ENCODE data around the gene PFKP. TPM values are rescaled to one million over a fixed set of nuclear protein-coding genes. Genes with fewer than 3 reads are reported as not detected.

Gene PFKP
- total and polyA plus RNA-seq, 5 donors from 2014 or later, result 43.1 to 103 (median 52.3) TPM

- Histone ChIP-seq H3K27me3 (ENCODE audit: control insufficient read depth, insufficient read depth, low read length) (no peaks in the 10 kb centered on the region), H3K9me3 (ENCODE audit: control insufficient read depth in 2 of 2, low read length in 2 of 2) (no peaks in the 10 kb centered on the region), H3K27ac (ENCODE audit: insufficient read depth, low read length, poor library complexity, severe bottlenecking) (no peak overlapping the region), H3K36me3 (ENCODE audit: control insufficient read depth, insufficient read depth, low read length) (peaks cover 95% of the 10 kb centered on the region), H3K4me3 (ENCODE audit: low read depth, low read length) (no peak overlapping the region), H3K4me1 (ENCODE audit: control insufficient read depth, insufficient read depth, low read length, poor library complexity, severe bottlenecking) (no peaks in the 10 kb centered on the region)
- ATAC-seq (ENCODE audit: low read depth in 2 of 2), result no peak
- DNase-seq, result no peak
- no peaks in the 10 kb centered on the region for H3K27me3 Mint-ChIP-seq
- no peaks in the 10 kb centered on the region for H3K4me1 Mint-ChIP-seq
- peaks cover 66% of the 10 kb centered on the region for H3K36me3 Mint-ChIP-seq
- H3K4me3 Mint-ChIP-seq, result no peak overlapping the region
- no peaks in the 10 kb centered on the region for H3K9me3 Mint-ChIP-seq
- H3K27ac Mint-ChIP-seq, result peak overlapping the region in 1 of 3 donors; percentile 42
These were observed 69.6 kb downstream of the PFKP start for GRCh38 chr10:3136763-3137611.

GRCh38 chr10:3137958-3138726 is 70.8 kb downstream of the PFKP start:
- H3K36me3 Mint-ChIP-seq, result peaks cover 67% of the 10 kb centered on the region

GRCh38 chr10:3139216-3139910 is 72.0 kb downstream of the PFKP start:
- H3K36me3 Mint-ChIP-seq, result peaks cover 70% of the 10 kb centered on the region

More at GRCh38 chr10:3137958-3138726, 70.8 kb downstream of the PFKP start:
- peaks cover 0 to 2% (median 0%) of the 10 kb centered on the region in 7 donors for H3K9me3 Mint-ChIP-seq
- DNase-seq (no peak), ATAC-seq (ENCODE audit: low read depth in 2 of 2) (no peak)
- Histone ChIP-seq H3K9me3 (ENCODE audit: control insufficient read depth in 2 of 2, low read length in 2 of 2) (no peaks in the 10 kb centered on the region), H3K27me3 (ENCODE audit: control insufficient read depth, insufficient read depth, low read length) (no peaks in the 10 kb centered on the region), H3K4me3 (ENCODE audit: low read depth, low read length) (no peak overlapping the region), H3K36me3 (ENCODE audit: control insufficient read depth, insufficient read depth, low read length) (peaks cover 95% of the 10 kb centered on the region), H3K27ac (ENCODE audit: insufficient read depth, low read length, poor library complexity, severe bottlenecking) (no peak overlapping the region), H3K4me1 (ENCODE audit: control insufficient read depth, insufficient read depth, low read length, poor library complexity, severe bottlenecking) (no peaks in the 10 kb centered on the region)
- peak overlapping the region in 1 of 3 donors; percentile 26 for H3K27ac Mint-ChIP-seq
- peaks cover 0 to 2% (median 0%) of the 10 kb centered on the region in 4 donors for H3K4me1 Mint-ChIP-seq
- H3K4me3 Mint-ChIP-seq, result no peak overlapping the region
- no peaks in the 10 kb centered on the region for H3K27me3 Mint-ChIP-seq

GRCh38 chr10:3140280-3140679 is 72.9 kb downstream of the PFKP start:
- Histone ChIP-seq H3K27me3 (ENCODE audit: control insufficient read depth, insufficient read depth, low read length) (no peaks in the 10 kb centered on the region), H3K4me1 (ENCODE audit: control insufficient read depth, insufficient read depth, low read length, poor library complexity, severe bottlenecking) (no peaks in the 10 kb centered on the region), H3K36me3 (ENCODE audit: control insufficient read depth, insufficient read depth, low read length) (peaks cover 99% of the 10 kb centered on the region), H3K27ac (ENCODE audit: insufficient read depth, low read length, poor library complexity, severe bottlenecking) (no peak overlapping the region), H3K9me3 (ENCODE audit: control insufficient read depth in 2 of 2, low read length in 2 of 2) (no peaks in the 10 kb centered on the region), H3K4me3 (ENCODE audit: low read depth, low read length) (no peak overlapping the region)
- DNase-seq (no peak), ATAC-seq (ENCODE audit: low read depth in 2 of 2) (no peak)
- H3K4me3 Mint-ChIP-seq, result no peak overlapping the region
- no peaks in the 10 kb centered on the region for H3K27me3 Mint-ChIP-seq
- H3K4me1 Mint-ChIP-seq, result peaks cover 0 to 2% (median 0%) of the 10 kb centered on the region in 4 donors
- peak overlapping the region in 1 of 3 donors; percentile 46 for H3K27ac Mint-ChIP-seq
- H3K9me3 Mint-ChIP-seq, result peaks cover 0 to 2% (median 0%) of the 10 kb centered on the region in 7 donors
- H3K36me3 Mint-ChIP-seq, result peaks cover 62% of the 10 kb centered on the region

More at GRCh38 chr10:3139216-3139910, 72.0 kb downstream of the PFKP start:
- Histone ChIP-seq H3K36me3 (ENCODE audit: control insufficient read depth, insufficient read depth, low read length) (peaks cover 97% of the 10 kb centered on the region), H3K27ac (ENCODE audit: insufficient read depth, low read length, poor library complexity, severe bottlenecking) (no peak overlapping the region), H3K4me3 (ENCODE audit: low read depth, low read length) (no peak overlapping the region), H3K4me1 (ENCODE audit: control insufficient read depth, insufficient read depth, low read length, poor library complexity, severe bottlenecking) (no peaks in the 10 kb centered on the region), H3K27me3 (ENCODE audit: control insufficient read depth, insufficient read depth, low read length) (no peaks in the 10 kb centered on the region), H3K9me3 (ENCODE audit: control insufficient read depth in 2 of 2, low read length in 2 of 2) (no peaks in the 10 kb centered on the region)
- ATAC-seq (ENCODE audit: low read depth in 2 of 2), result no peak
- Mint-ChIP-seq H3K4me3 (no peak overlapping the region), H3K9me3 (peaks cover 0 to 2% (median 0%) of the 10 kb centered on the region in 7 donors), H3K4me1 (peaks cover 0 to 2% (median 0%) of the 10 kb centered on the region in 4 donors), H3K27me3 (no peaks in the 10 kb centered on the region), H3K27ac (peak overlapping the region in 1 of 3 donors; percentile 60)
- DNase-seq, result no peak

- H3K9me3 ChIP-seq (ENCODE audit: control insufficient read depth in 2 of 2, low read length in 2 of 2), result no peaks in the 10 kb centered on the region
- no peaks in the 10 kb centered on the region for H3K27me3 Mint-ChIP-seq
- peaks cover 66% of the 10 kb centered on the region for H3K36me3 Mint-ChIP-seq
These were observed 74.1 kb downstream of the PFKP start for GRCh38 chr10:3141351-3142005.

GRCh38 chr10:3142146-3142875 is 75.0 kb downstream of the PFKP start:
- no peak for ATAC-seq (ENCODE audit: low read depth in 2 of 2)
- peaks cover 98% of the 10 kb centered on the region for H3K36me3 ChIP-seq (ENCODE audit: control insufficient read depth, insufficient read depth, low read length)
- no peaks in the 10 kb centered on the region for H3K27me3 ChIP-seq (ENCODE audit: control insufficient read depth, insufficient read depth, low read length)
- peaks cover 61% of the 10 kb centered on the region for H3K36me3 Mint-ChIP-seq
- H3K4me3 Mint-ChIP-seq, result no peak overlapping the region
- no peaks in the 10 kb centered on the region for H3K4me1 ChIP-seq (ENCODE audit: control insufficient read depth, insufficient read depth, low read length, poor library complexity, severe bottlenecking)
- no peak overlapping the region for H3K4me3 ChIP-seq (ENCODE audit: low read depth, low read length)
- peaks cover 0 to 2% (median 0%) of the 10 kb centered on the region in 4 donors for H3K4me1 Mint-ChIP-seq
- no peaks in the 10 kb centered on the region for H3K27me3 Mint-ChIP-seq
- H3K27ac Mint-ChIP-seq, result peak overlapping the region in 1 of 3 donors; percentile 80
- peaks cover 0 to 2% (median 0%) of the 10 kb centered on the region in 7 donors for H3K9me3 Mint-ChIP-seq
- no peak overlapping the region for H3K27ac ChIP-seq (ENCODE audit: insufficient read depth, low read length, poor library complexity, severe bottlenecking)
- no peaks in the 10 kb centered on the region for H3K9me3 ChIP-seq (ENCODE audit: control insufficient read depth in 2 of 2, low read length in 2 of 2)
- DNase-seq, result no peak

More at GRCh38 chr10:3141351-3142005, 74.1 kb downstream of the PFKP start:
- Mint-ChIP-seq H3K9me3 (peaks cover 0 to 2% (median 0%) of the 10 kb centered on the region in 7 donors), H3K27ac (peak overlapping the region in 1 of 3 donors; percentile 62), H3K4me1 (peaks cover 0 to 2% (median 0%) of the 10 kb centered on the region in 4 donors), H3K4me3 (no peak overlapping the region)
- no peaks in the 10 kb centered on the region for H3K4me1 ChIP-seq (ENCODE audit: control insufficient read depth, insufficient read depth, low read length, poor library complexity, severe bottlenecking)
- no peak overlapping the region for H3K27ac ChIP-seq (ENCODE audit: insufficient read depth, low read length, poor library complexity, severe bottlenecking)
- DNase-seq (no peak), ATAC-seq (ENCODE audit: low read depth in 2 of 2) (no peak)
- H3K27me3 ChIP-seq (ENCODE audit: control insufficient read depth, insufficient read depth, low read length), result no peaks in the 10 kb centered on the region
- H3K4me3 ChIP-seq (ENCODE audit: low read depth, low read length), result no peak overlapping the region
- peaks cover 98% of the 10 kb centered on the region for H3K36me3 ChIP-seq (ENCODE audit: control insufficient read depth, insufficient read depth, low read length)

All from CD4-positive, CD25-positive, alpha-beta regulatory T cell (primary cell).